CD4-positive, alpha-beta T cell treated with Interleukin-17A for 1 hour (primary cell): ENCODE results near the gene STAT1.

ENCODE experiments used
- DNase-seq: peaks from one replicate; pipeline ENCODE4 v3.0.0-alpha.2; 2020

The STAT1 gene

DNA sequence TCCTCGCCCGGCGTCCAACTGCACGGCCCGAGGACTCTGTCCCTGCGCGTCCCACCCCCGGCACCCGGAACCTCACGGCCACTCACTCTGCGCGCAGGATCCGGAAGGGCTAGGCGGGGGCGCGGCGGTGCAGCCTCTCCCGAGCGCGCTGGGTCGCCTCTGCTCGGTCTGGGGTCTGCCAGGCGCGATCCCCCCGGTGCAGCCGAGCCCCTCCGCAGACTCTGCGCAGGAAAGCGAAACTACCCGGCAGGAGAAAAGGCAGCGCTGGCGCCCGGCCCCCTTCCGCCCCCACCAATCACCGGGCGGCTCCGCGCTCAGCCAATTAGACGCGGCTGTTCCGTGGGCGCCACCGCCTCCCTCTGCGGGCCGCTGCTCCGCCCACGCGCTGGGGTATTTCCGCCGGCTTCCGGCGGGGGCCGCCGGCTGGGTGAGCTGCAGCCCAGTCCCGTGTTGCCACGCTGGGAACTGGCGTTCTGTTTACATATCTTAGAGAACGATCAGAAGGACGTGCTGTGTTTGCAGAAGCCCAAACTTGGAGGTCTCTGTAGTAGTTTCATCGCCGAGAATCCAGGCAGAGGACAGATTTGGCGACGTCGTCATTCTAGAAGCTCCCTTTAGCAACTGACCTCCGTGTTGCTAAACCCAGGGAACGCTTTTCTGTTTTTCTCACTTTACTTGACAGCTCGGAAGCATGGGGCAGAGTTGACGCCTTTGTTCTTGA is at the start of gene STAT1:
STAT1 (minus strand) TSS at position 240 of the 721 bp plus-strand sequence. CDS start 4,168 bp downstream, outside the sequence.
- DNase-seq = peak; percentile 95

GRCh38 chr2:191063584-191063983 is 49.6 kb upstream of the STAT1 start:
- no peak for DNase-seq

DNA sequence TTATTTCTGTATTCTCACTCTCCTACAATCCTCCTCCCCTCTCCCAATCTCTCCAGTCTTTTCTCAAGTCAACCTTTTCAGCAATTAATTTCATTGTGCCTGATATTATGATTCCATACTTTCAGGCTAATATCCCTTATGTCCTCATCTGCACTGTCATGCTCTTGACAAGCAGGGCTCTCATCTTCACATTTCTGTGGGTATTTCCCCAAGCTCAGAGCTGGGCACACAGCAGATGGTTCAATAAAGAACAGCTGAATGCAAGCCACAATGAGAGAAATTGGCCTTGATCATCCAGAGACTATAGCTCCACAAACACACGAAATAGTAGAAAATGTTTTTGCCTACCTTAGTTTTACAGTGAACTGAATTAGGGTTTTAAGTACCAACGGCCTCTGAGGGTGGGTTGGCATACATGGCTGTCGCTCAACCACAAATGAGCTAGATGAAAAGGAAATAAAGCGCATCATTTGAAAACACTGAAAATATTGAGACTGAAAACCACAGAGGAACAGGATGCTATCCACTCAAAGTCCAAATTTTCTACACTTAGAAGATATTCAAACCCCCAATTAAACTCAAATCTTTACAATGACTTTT is 47.5 kb upstream of the STAT1 start:
- DNase-seq = peak; percentile 56

DNA sequence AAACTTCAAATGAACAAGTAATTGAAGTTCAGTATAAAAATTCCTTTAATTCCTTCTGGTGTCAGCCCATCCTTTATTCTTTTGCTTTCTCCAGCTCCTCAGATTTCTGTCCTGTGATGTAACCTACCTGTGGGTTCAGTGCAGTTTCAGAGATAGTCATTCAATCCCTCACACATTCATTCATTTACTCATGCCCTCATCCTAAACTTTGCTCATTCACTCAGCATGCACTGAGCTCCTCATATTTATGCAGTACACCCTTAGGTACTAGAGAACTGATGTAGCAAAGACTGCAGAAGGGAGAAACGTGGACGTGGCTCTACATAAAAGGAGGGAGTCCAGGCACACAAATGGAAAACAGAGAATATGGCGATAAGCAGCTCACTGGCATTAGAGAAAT is 45.3 kb upstream of the STAT1 start:
- DNase-seq = no peak

GRCh38 chr2:191056228-191056627 is 42.3 kb upstream of the STAT1 start:
- peak; percentile 52 for DNase-seq

DNA sequence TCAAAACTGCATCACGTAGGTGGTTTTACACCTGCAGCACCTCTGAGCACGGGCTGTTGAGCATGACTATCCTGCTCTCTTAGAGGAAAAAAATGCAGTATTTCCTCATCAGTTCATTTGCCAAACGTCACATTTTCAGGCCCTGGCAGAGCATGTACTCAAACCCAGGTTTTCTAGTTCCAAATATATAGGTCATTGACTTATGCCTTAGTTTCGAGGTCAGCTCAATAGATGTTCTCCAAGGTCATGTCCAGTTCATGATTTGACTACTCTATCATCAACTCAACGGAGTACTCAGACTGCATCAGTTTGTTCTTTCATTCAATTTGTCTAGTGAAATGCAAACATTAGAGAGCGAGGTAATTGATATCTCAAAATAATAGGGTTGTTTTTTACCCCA is 39.3 kb upstream of the STAT1 start:
- no peak for DNase-seq

GRCh38 chr2:191051825-191052778 is 38.1 kb upstream of the STAT1 start:
- peak; percentile 79 for DNase-seq

DNA sequence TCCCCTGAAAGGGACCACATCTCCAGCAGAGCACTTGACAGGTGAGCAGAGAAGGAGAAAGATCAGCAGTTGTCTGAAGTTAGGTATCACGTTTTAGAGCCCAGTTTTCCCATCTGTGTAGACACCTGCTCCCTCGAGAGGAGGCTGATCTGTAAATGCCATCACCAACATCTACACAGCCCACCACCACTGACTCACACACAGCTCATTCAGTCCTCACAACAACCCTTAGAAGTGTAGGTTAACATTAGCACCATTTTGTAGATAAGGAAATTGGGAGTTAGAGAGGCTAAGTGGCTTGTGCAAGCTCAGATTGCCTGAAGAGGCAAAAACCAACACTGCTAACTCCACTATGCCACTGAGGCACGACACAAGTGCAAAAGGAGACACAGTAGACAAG is 37.2 kb upstream of the STAT1 start:
- no peak for DNase-seq

- no peak for DNase-seq
These were observed 36.6 kb upstream of the STAT1 start for GRCh38 chr2:191050640-191050987.

DNA sequence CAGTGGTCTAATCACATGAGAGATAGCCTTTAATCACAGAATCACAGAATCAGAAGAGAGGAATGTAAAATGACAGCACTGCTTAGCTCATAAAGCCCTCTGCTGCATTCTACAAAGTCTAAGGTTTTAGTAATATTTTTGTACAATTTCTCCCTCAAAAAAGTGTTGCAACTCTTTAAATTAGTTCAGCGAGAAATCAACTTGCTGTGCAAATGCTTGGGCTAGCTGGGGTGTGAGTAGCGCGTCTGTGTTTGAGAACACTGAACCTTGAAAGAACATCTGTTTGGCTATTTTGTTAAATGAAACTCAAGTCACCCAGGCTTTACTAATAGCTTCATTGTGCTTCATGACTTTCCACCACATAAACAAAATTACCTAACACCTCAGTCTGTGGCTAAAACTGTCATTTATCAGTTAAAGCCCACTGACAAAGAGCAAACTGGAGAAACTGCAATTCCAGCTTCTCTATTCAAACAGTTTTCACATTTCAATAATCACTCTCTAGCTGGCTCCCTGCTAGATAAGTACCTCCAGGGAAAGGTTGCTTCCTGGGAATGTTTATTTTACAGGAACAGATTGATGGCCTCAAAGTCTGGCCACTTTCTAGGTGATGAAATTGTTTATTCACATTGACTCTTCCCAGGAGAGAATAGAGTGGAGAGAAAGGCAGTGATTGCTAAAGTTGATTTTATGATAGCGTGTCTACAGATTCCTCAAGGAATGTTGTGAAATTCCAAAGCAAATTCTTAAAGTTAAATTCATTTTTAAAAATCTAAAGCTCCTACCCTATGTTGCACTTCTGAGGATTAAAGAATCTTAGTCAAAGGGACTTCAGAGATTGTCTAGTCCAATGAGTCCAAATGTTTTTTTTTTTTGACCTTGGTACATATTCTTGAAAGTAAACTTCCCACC is 36.0 kb upstream of the STAT1 start:
- DNase-seq = peak; percentile 36

DNA sequence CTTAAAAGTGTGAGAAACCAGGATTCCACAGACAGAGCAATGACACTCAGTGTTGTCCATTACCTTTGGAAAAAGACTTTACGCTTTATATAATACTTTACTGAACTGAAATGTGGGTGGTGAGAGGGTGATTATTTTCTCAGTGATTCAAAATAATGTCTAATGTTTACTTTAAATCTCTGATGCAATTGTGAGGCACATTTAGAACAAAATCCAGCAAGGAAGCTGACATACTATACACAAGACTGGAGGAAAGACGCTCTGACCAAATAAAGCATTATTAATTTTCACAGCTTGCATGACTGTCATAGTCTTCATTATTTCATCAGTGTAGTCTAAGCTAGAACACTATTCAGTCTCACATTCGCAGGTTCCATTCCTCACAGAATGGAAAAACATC is 34.1 kb upstream of the STAT1 start:
- DNase-seq = no peak

- no peak for DNase-seq
These were observed 31.2 kb upstream of the STAT1 start for GRCh38 chr2:191045141-191045540.

GRCh38 chr2:191043438-191043837 is 29.5 kb upstream of the STAT1 start:
- no peak for DNase-seq

DNA sequence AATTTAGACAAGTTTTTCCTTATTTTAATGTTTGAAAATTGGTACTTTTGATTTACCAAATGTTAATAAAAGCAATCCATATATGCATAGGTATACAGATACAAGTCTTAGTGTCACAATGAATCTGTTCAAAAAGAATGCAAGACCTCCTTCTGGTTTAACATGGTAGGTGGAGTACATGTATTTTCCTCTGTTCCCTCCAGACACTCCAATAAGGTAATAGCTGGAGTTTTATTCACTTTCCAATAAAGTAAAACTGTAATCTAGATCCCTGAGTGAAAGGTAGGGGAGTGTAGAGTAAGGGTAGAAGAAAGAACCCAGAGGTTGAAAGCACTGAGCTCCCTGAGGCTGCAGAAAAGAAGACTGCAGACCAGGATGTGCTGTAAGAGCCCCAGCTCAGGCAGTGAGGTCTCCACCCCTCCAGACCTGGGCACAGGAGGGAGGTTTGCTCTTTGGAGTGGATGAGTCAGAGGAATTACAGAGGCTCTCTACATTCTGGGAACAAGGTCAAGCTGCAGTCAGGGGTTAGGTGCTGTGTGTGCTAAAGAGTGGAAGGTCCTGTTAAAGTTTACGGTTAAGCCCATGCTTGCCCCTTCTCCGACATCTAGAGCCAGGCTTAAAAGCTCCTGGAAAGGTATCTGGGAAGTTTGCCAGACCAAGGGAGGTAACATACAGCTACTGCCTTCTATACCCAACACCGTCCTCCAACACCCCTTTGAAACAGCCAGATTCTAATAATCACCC is 27.6 kb upstream of the STAT1 start:
- DNase-seq = no peak

DNA sequence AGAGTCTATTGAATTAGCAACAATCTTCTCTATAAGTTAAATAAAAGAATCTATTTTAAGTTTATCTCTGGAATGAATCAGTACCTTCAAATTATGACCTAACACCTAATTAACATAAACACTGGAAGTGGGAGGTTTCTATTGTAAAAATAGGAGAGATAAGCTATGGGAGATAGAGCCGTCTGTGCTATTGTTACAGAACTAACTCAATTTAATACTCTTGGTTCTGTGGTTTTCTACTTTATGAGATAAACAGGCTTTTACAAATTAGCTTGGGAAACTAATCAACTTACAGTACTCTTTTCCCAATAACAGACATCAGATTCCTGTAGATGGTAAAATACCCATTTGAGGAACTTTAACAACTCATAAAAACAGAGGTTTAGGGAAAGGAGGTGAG is 25.6 kb upstream of the STAT1 start:
- no peak for DNase-seq

GRCh38 chr2:191038741-191039140 is 24.8 kb upstream of the STAT1 start:
- DNase-seq = no peak

GRCh38 chr2:191038241-191038725 is 24.3 kb upstream of the STAT1 start:
- DNase-seq = peak; percentile 78

- no peak for DNase-seq
These were observed 23.4 kb upstream of the STAT1 start for GRCh38 chr2:191037351-191037750.

GRCh38 chr2:191036363-191036762 is 22.4 kb upstream of the STAT1 start:
- DNase-seq = no peak

- DNase-seq = no peak
These were observed 18.8 kb upstream of the STAT1 start for GRCh38 chr2:191032588-191033429.

DNA sequence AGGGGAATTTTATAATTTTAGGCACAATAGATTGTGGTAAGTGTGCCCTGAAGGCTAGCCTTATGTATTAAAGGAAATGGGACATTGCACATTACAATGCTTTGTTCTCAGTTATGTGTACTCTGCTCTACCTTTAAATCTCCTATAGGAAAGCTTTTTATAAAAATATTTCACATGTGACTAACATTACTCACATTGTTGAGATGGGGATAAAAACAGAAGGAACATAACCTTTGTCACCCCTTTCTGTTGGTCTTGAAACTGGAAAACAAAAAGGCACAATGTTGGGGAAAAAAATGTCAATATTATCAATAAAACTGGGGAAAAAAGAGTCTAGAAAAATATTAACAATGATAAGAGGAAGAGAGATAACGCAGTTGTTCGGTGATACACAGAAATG is 17.3 kb upstream of the STAT1 start:
- no peak for DNase-seq
